Endothelial cell of umbilical vein (primary cell): ENCODE data around the gene MACO1. TPM values are rescaled to one million over a fixed set of nuclear protein-coding genes. Genes with fewer than 3 reads are reported as not detected.

Source experiments
- BruUV-seq: library from RNA; stranded (reverse); fragments of 400-500 nt; replicated peaks from 2 replicates; lab custom pipeline; 2021; lab: Mats Ljungman, UMichigan
- CTCF ChIA-PET: fragments of 300-600, 350-600 bp; sonication (Branson Sonifier 250); formaldehyde crosslinking; loops from one replicate; lab custom pipeline; 2021; ENCODE audit warnings: antibody characterized with exemption, inconsistent platforms; lab: Charles Lee
- POLR2A ChIA-PET: fragments of 300-600, 350-600 bp; sonication (Branson Sonifier 250); formaldehyde crosslinking; loops from one replicate; lab custom pipeline; 2021; ENCODE audit warnings: antibody characterized with exemption, inconsistent platforms; lab: Charles Lee
- DNase-seq: peaks from one replicate; pipeline ENCODE4 v3.0.0-alpha.2; 2011; ENCODE audit warnings: low read depth, low spot score
- FAIRE-seq: peaks from 2 replicates; lab custom pipeline; 2011; peaks lifted over from hg19 to GRCh38; lab: Jason Lieb, UNC
- H2AFZ ChIP-seq: 2 replicates; pipeline ENCODE4 v1.6.0; 2012; ENCODE audit warnings: low read depth, low read length, control low read depth, inconsistent platforms
- H3K27ac ChIP-seq: 2 replicates; pipeline ENCODE4 v1.5.1; 2011; ENCODE audit warnings: low read depth, mild to moderate bottlenecking, control low read depth, low read length, moderate library complexity; ENCODE audit not compliant: insufficient read depth
- H3K27me3 ChIP-seq, 2 experiments: 2 replicates each; pipeline versions ENCODE4 v1.6.0 to v1.6.1; 2011; ENCODE audit warnings: low read length in 2 of 2, mixed read lengths in 1 of 2; ENCODE audit not compliant: control insufficient read depth in 2 of 2, insufficient read depth in 2 of 2
- H3K36me3 ChIP-seq, 2 experiments: 2 replicates in 1 of 2; 3 replicates in 1 of 2; pipeline ENCODE4 v1.5.1; 2011; ENCODE audit warnings: low read length in 2 of 2, mild to moderate bottlenecking in 1 of 2, moderate library complexity in 1 of 2; ENCODE audit not compliant: control insufficient read depth in 2 of 2, insufficient read depth in 2 of 2; ENCODE audit errors: extremely low read depth in 1 of 2
- H3K4me1 ChIP-seq: 3 replicates; pipeline ENCODE4 v1.5.1; 2011; ENCODE audit warnings: mild to moderate bottlenecking, low read length; ENCODE audit not compliant: control insufficient read depth, insufficient read depth; ENCODE audit errors: extremely low read depth
- H3K4me2 ChIP-seq: 2 replicates; pipeline ENCODE4 v1.6.1; 2011; ENCODE audit warnings: low read length, control low read depth, mixed read lengths; ENCODE audit not compliant: insufficient read depth
- H3K4me3 ChIP-seq, 3 experiments: fragments of 200-600 bp in 1 of 3; sonication (generic), shearing (Covaris generic) in 1 of 3; replicated peaks in 1 of 3; 2 replicates each; pipeline ENCODE4 v1.5.1; 2011 to 2016; ENCODE audit warnings: control low read depth in 3 of 3, low read length in 3 of 3, mild to moderate bottlenecking in 2 of 3, inconsistent platforms in 1 of 3, low read depth in 1 of 3, moderate library complexity in 1 of 3; ENCODE audit not compliant: insufficient read depth in 1 of 3
- H3K79me2 ChIP-seq: 2 replicates; pipeline ENCODE4 v1.6.0; 2012; ENCODE audit warnings: low read length, inconsistent platforms; ENCODE audit not compliant: control insufficient read depth, insufficient read depth
- H3K9ac ChIP-seq: replicated peaks from 2 replicates; pipeline ENCODE3; 2011; ENCODE audit warnings: low read length, control low read depth; ENCODE audit not compliant: insufficient read depth; ENCODE audit errors: extremely low read depth
- H3K9me1 ChIP-seq: replicated peaks from 3 replicates; pipeline ENCODE4 v1.6.0; 2011; ENCODE audit warnings: mild to moderate bottlenecking, low read length; ENCODE audit not compliant: control insufficient read depth, insufficient read depth; ENCODE audit errors: extremely low read depth
- H3K9me3 ChIP-seq: replicated peaks from 2 replicates; pipeline ENCODE4 v1.5.1; 2012; ENCODE audit warnings: low read length, inconsistent platforms; ENCODE audit not compliant: control insufficient read depth, insufficient read depth
- H4K20me1 ChIP-seq: replicated peaks from 2 replicates; pipeline ENCODE3; 2011; ENCODE audit warnings: mild to moderate bottlenecking, low read length; ENCODE audit not compliant: control insufficient read depth, insufficient read depth; ENCODE audit errors: extremely low read depth
- CTCF ChIP-seq, 2 donors: IDR thresholded peaks; 1 replicate in 1 of 2; 2 replicates in 1 of 2; pipeline ENCODE4 v1.5.1; 2011; ENCODE audit warnings: low read length in 2 of 2, mild to moderate bottlenecking in 2 of 2, moderate library complexity in 2 of 2, control low read depth in 1 of 2, inconsistent platforms in 1 of 2, low read depth in 1 of 2; ENCODE audit not compliant: insufficient read depth in 1 of 2; ENCODE audit errors: extremely low read depth in 1 of 2
- EZH2 ChIP-seq: IDR thresholded peaks from 2 replicates; pipeline ENCODE4 v1.6.1; 2012; ENCODE audit warnings: borderline replicate concordance, low read depth, mild to moderate bottlenecking, moderate library complexity, low read length, inconsistent platforms; ENCODE audit not compliant: severe bottlenecking
- GATA2 ChIP-seq: IDR thresholded peaks from 2 replicates; pipeline ENCODE4 v1.7.0; 2011; ENCODE audit warnings: low read depth, mild to moderate bottlenecking, moderate library complexity, mixed read lengths, low read length; ENCODE audit not compliant: insufficient read length, insufficient read depth
- MAX ChIP-seq: IDR thresholded peaks from 2 replicates; pipeline ENCODE4 v1.6.1; 2011; ENCODE audit not compliant: insufficient read depth, insufficient read length
- POLR2A ChIP-seq: IDR thresholded peaks from 2 replicates; pipeline ENCODE4 v1.6.1; 2012; ENCODE audit warnings: low read depth, mild to moderate bottlenecking, control low read depth, low read length
- dilution Hi-C: fragments of 300-500 bp; cut with MboI; formaldehyde crosslinking; loops from one replicate; pipeline ENCODE4 v1.15.0; 2019; ENCODE audit warnings: low sequenced_read_pairs; ENCODE audit not compliant: extremely low pct_ligation_motif_present
- intact Hi-C: fragments of 100-400 bp; cut with micrococcal nuclease; formaldehyde crosslinking; loops from one replicate; pipeline ENCODE4 v1.10.0; 2022
- polyA plus RNA-seq, 4 experiments: library from polyadenylated mRNA; depleted of rRNA in 3 of 4; stranded (reverse) in 3 of 4; unstranded in 1 of 4; fragments of >200 nt; gene quantifications; 2 replicates each; pipeline versions ENCODE4 v1.2.1 to v1.2.3, GENCODE V29; 2011 to 2012; ENCODE audit warnings: missing spikeins in 1 of 4
- total RNA-seq: library from RNA; stranded (reverse); gene quantifications from 2 replicates; pipeline ENCODE4 v1.2.3, GENCODE V29; 2021

MACO1 gene
- total and polyA plus RNA-seq, 2 donors (not counting 3 experiments of a cell fraction or from before 2014, with no cell fraction given): 7.7 to 24.4 TPM

GRCh38 chr1:25523542-25523941 is 92.8 kb downstream of the MACO1 start:
- H3K79me2 ChIP-seq: no peaks in the 10 kb centered on the region
- peaks cover 0 to 2% of the 10 kb centered on the region in 2 experiments for H3K27me3 ChIP-seq
- H2AFZ ChIP-seq: no peak overlapping the region
- dilution Hi-C loops (no loop called here), intact Hi-C loops (loop anchor here (5.0 kb wide), 2 partner anchors 261 to 276 kb away; partner anchors contain the start of gene RSRP1)
- CTCF ChIA-PET: no interaction called here
- no peaks in the 10 kb centered on the region for H3K4me1 ChIP-seq
- no peaks in the 10 kb centered on the region for H3K36me3 ChIP-seq
- peak; percentile 74 for FAIRE-seq
- no peak overlapping the region for H3K27ac ChIP-seq
- TF ChIP-seq CTCF (IDR thresholded peaks at IDR 0.05; ENCODE audit: extremely low read depth in 1 of 2, insufficient read depth in 1 of 2, low read depth in 1 of 2, low read length in 2 of 2) (peak in 1 of 2 donors; percentile 21), EZH2 (no peak), GATA2 (no peak), MAX (no peak), POLR2A (no peak)
- no peak overlapping the region for H3K9ac ChIP-seq
- no peaks in the 10 kb centered on the region for H3K9me3 ChIP-seq
- H4K20me1 ChIP-seq: no peaks in the 10 kb centered on the region
- POLR2A ChIA-PET: no interaction called here
- H3K4me3 ChIP-seq: no peak overlapping the region
- BruUV-seq: no TSS peak
- DNase-seq: no peak
- H3K9me1 ChIP-seq: no peaks in the 10 kb centered on the region
- no peak overlapping the region for H3K4me2 ChIP-seq
